Adipocyte (in vitro differentiated cells): Measurements from ENCODE around the gene KIF6.

Experiments
- DNase-seq: peaks from one replicate; pipeline ENCODE4 v3.0.0-alpha.2; 2015; ENCODE audit warnings: low read depth
- H3K27me3 ChIP-seq: replicated peaks from 2 replicates; pipeline ENCODE4 v1.7.0; 2013; ENCODE audit warnings: mild to moderate bottlenecking, low read length, moderate library complexity; ENCODE audit not compliant: control insufficient read depth, insufficient read depth
- H3K36me3 ChIP-seq: 2 replicates; pipeline ENCODE4 v1.7.0; 2013; ENCODE audit warnings: low read length, mild to moderate bottlenecking, moderate library complexity; ENCODE audit not compliant: control insufficient read depth, insufficient read depth, severe bottlenecking
- H3K4me1 ChIP-seq: 2 replicates; pipeline ENCODE4 v1.7.0; 2013; ENCODE audit warnings: mild to moderate bottlenecking, low read length, moderate library complexity; ENCODE audit not compliant: control insufficient read depth, insufficient read depth
- H3K4me3 ChIP-seq: 2 replicates; pipeline ENCODE4 v1.7.0; 2013; ENCODE audit warnings: mild to moderate bottlenecking, low read length, moderate library complexity
- H3K9ac ChIP-seq: 2 replicates; pipeline ENCODE4 v1.7.0; 2013; ENCODE audit warnings: mild to moderate bottlenecking, low read length, moderate library complexity
- H3K9me3 ChIP-seq: 2 replicates; pipeline ENCODE4 v1.7.0; 2013; ENCODE audit warnings: mild to moderate bottlenecking, low read length, moderate library complexity; ENCODE audit not compliant: control insufficient read depth

KIF6 gene

GRCh38 chr6:39302011-39302410 lies 423.2 kb downstream of the KIF6 start:
- H3K36me3 ChIP-seq, result no peaks in the 10 kb centered on the region
- H3K27me3 ChIP-seq, result peaks cover 13% of the 10 kb centered on the region
- no peak overlapping the region for H3K4me3 ChIP-seq
- DNase-seq, result no peak
- peaks cover 3% of the 10 kb centered on the region for H3K9me3 ChIP-seq
- H3K9ac ChIP-seq, result no peak overlapping the region
- peaks cover 14% of the 10 kb centered on the region for H3K4me1 ChIP-seq

GRCh38 chr6:39301606-39302005 lies 423.6 kb downstream of the KIF6 start:
- H3K27me3 ChIP-seq, result peaks cover 13% of the 10 kb centered on the region
- peaks cover 18% of the 10 kb centered on the region for H3K4me1 ChIP-seq
- H3K4me3 ChIP-seq, result no peak overlapping the region
- no peak for DNase-seq
- peaks cover 3% of the 10 kb centered on the region for H3K9me3 ChIP-seq
- no peaks in the 10 kb centered on the region for H3K36me3 ChIP-seq
- no peak overlapping the region for H3K9ac ChIP-seq

- Histone ChIP-seq H3K4me3 (no peak overlapping the region), H3K9me3 (peaks cover 3% of the 10 kb centered on the region), H3K27me3 (peaks cover 8% of the 10 kb centered on the region), H3K4me1 (peaks cover 27% of the 10 kb centered on the region), H3K36me3 (no peaks in the 10 kb centered on the region), H3K9ac (no peak overlapping the region)
- DNase-seq, result no peak
These were observed 424.5 kb downstream of the KIF6 start for GRCh38 chr6:39300739-39301138.

- H3K9me3 ChIP-seq, result no peaks in the 10 kb centered on the region
- H3K36me3 ChIP-seq, result no peaks in the 10 kb centered on the region
- DNase-seq, result no peak
These were observed 427.1 kb downstream of the KIF6 start for GRCh38 chr6:39298061-39298460.

GRCh38 chr6:39296745-39297640 lies 428.2 kb downstream of the KIF6 start:
- H3K4me3 ChIP-seq, result peak overlapping the region; percentile 59
- H3K27me3 ChIP-seq, result no peaks in the 10 kb centered on the region
- no peak overlapping the region for H3K9ac ChIP-seq
- no peaks in the 10 kb centered on the region for H3K9me3 ChIP-seq
- peak; percentile 12 for DNase-seq
- no peaks in the 10 kb centered on the region for H3K36me3 ChIP-seq
- peaks cover 38% of the 10 kb centered on the region for H3K4me1 ChIP-seq

More at GRCh38 chr6:39298061-39298460, 427.1 kb downstream of the KIF6 start:
- H3K4me1 ChIP-seq, result peaks cover 38% of the 10 kb centered on the region
- no peak overlapping the region for H3K4me3 ChIP-seq
- no peak overlapping the region for H3K9ac ChIP-seq
- H3K27me3 ChIP-seq, result no peaks in the 10 kb centered on the region

- no peak overlapping the region for H3K4me3 ChIP-seq
- no peak for DNase-seq
These were observed 429.6 kb downstream of the KIF6 start for GRCh38 chr6:39295611-39296011.

GRCh38 chr6:39294899-39295298 lies 430.3 kb downstream of the KIF6 start:
- H3K4me1 ChIP-seq, result peaks cover 38% of the 10 kb centered on the region
- no peaks in the 10 kb centered on the region for H3K9me3 ChIP-seq
- H3K27me3 ChIP-seq, result no peaks in the 10 kb centered on the region
- H3K4me3 ChIP-seq, result no peak overlapping the region
- no peak for DNase-seq
- H3K9ac ChIP-seq, result no peak overlapping the region
- H3K36me3 ChIP-seq, result no peaks in the 10 kb centered on the region

More at GRCh38 chr6:39295611-39296011, 429.6 kb downstream of the KIF6 start:
- Histone ChIP-seq H3K27me3 (no peaks in the 10 kb centered on the region), H3K9ac (no peak overlapping the region), H3K9me3 (no peaks in the 10 kb centered on the region), H3K36me3 (no peaks in the 10 kb centered on the region), H3K4me1 (peaks cover 38% of the 10 kb centered on the region)

- Histone ChIP-seq H3K9ac (no peak overlapping the region), H3K36me3 (no peaks in the 10 kb centered on the region), H3K4me1 (peaks cover 38% of the 10 kb centered on the region), H3K27me3 (no peaks in the 10 kb centered on the region), H3K9me3 (no peaks in the 10 kb centered on the region), H3K4me3 (no peak overlapping the region)
- no peak for DNase-seq
These were observed 431.1 kb downstream of the KIF6 start for GRCh38 chr6:39294133-39294532.

- H3K36me3 ChIP-seq, result no peaks in the 10 kb centered on the region
- no peaks in the 10 kb centered on the region for H3K27me3 ChIP-seq
- peaks cover 30% of the 10 kb centered on the region for H3K4me1 ChIP-seq
- no peak for DNase-seq
- no peaks in the 10 kb centered on the region for H3K9me3 ChIP-seq
- no peak overlapping the region for H3K4me3 ChIP-seq
- H3K9ac ChIP-seq, result no peak overlapping the region
These were observed 432.6 kb downstream of the KIF6 start for GRCh38 chr6:39292637-39293036.

GRCh38 chr6:39289490-39289889 lies 435.7 kb downstream of the KIF6 start:
- Histone ChIP-seq H3K9ac (no peak overlapping the region), H3K27me3 (no peaks in the 10 kb centered on the region), H3K4me1 (peaks cover 5% of the 10 kb centered on the region), H3K36me3 (no peaks in the 10 kb centered on the region), H3K9me3 (no peaks in the 10 kb centered on the region), H3K4me3 (no peak overlapping the region)
- no peak for DNase-seq

GRCh38 chr6:39287601-39288000 lies 437.6 kb downstream of the KIF6 start:
- Histone ChIP-seq H3K27me3 (no peaks in the 10 kb centered on the region), H3K36me3 (no peaks in the 10 kb centered on the region), H3K9ac (no peak overlapping the region), H3K4me1 (no peaks in the 10 kb centered on the region), H3K4me3 (no peak overlapping the region), H3K9me3 (no peaks in the 10 kb centered on the region)
- DNase-seq, result no peak
